B cell (primary cell): ENCODE results near the gene SPEG. TPM values are rescaled to one million over a fixed set of nuclear protein-coding genes. Genes with fewer than 3 reads are reported as not detected.

Experiments
- ATAC-seq: fragments of 200-7000 bp; cut with Tn5 transposase; one replicate; pipeline ENCODE4 v1.10.0; 2021; ENCODE audit warnings: low read depth, mild to moderate bottlenecking, moderate number of reproducible peaks, moderate library complexity
- CTCF ChIA-PET: fragments of 350-600 bp; sonication (Branson Sonifier 250); formaldehyde crosslinking; loops from one replicate; lab custom pipeline; 2021; ENCODE audit warnings: antibody characterized with exemption, inconsistent platforms; lab: Charles Lee
- POLR2A ChIA-PET: fragments of 350-600 bp; sonication (Branson Sonifier 250); formaldehyde crosslinking; loops from one replicate; lab custom pipeline; 2021; ENCODE audit warnings: antibody characterized with exemption; lab: Charles Lee
- DNase-seq: peaks from one replicate; pipeline ENCODE4 v3.0.0; 2013
- H2AFZ ChIP-seq: 2 replicates; pipeline ENCODE4 v1.6.1; 2012; ENCODE audit warnings: mild to moderate bottlenecking, low read depth, low read length; ENCODE audit not compliant: insufficient read depth, poor library complexity, severe bottlenecking
- H3K27ac ChIP-seq, 2 donors: 1 replicate in 1 of 2; 2 replicates in 1 of 2; pipeline ENCODE4 v1.5.1; 2012 to 2013; ENCODE audit warnings: low read length in 2 of 2, mild to moderate bottlenecking in 2 of 2, moderate library complexity in 1 of 2
- H3K27me3 ChIP-seq, 4 experiments: fragments of 200-600 bp in 1 of 4; sonication (generic) in 1 of 4; replicated peaks in 1 of 4; 1 replicate in 2 of 4; 2 replicates in 2 of 4; pipeline versions ENCODE4 v1.6.1 to v1.7.0; 2013 to 2016; ENCODE audit warnings: low read length in 3 of 4, mild to moderate bottlenecking in 2 of 4, mixed read lengths in 1 of 4, moderate library complexity in 1 of 4; ENCODE audit not compliant: insufficient read depth in 4 of 4, control insufficient read depth in 3 of 4; ENCODE audit errors: control extremely low read depth in 1 of 4
- H3K36me3 ChIP-seq, 2 experiments: replicated peaks in 1 of 2; 1 replicate in 1 of 2; 2 replicates in 1 of 2; pipeline versions ENCODE4 v1.6.1 to v1.7.1; 2013; ENCODE audit warnings: low read length in 1 of 2; ENCODE audit not compliant: insufficient read depth in 2 of 2, control insufficient read depth in 1 of 2; ENCODE audit errors: control extremely low read depth in 1 of 2, extremely low read depth in 1 of 2
- H3K4me1 ChIP-seq, 2 donors: fragments of 200-600 bp in 1 of 2; sonication (generic) in 1 of 2; 1 replicate in 1 of 2; 2 replicates in 1 of 2; pipeline versions ENCODE4 v1.5.1 to v1.6.1; 2013 to 2017; ENCODE audit warnings: low read length in 2 of 2; ENCODE audit not compliant: control insufficient read depth in 2 of 2, insufficient read depth in 2 of 2
- H3K4me2 ChIP-seq: replicated peaks from 2 replicates; pipeline ENCODE3; 2012; ENCODE audit warnings: mild to moderate bottlenecking, low read depth, low read length; ENCODE audit not compliant: poor library complexity, severe bottlenecking
- H3K4me3 ChIP-seq, 5 experiments: fragments of 200-600 bp in 1 of 5; sonication (generic) in 1 of 5; 1 replicate in 3 of 5; 2 replicates in 2 of 5; pipeline versions ENCODE4 v1.5.1 to v1.7.0; 2011 to 2016; ENCODE audit warnings: low read length in 4 of 5, mild to moderate bottlenecking in 4 of 5, low read depth in 2 of 5, control low read depth in 1 of 5, moderate library complexity in 1 of 5; ENCODE audit not compliant: insufficient read depth in 1 of 5; ENCODE audit errors: control extremely low read depth in 1 of 5, extremely low read depth in 1 of 5
- H3K79me2 ChIP-seq: fragments of 200-600 bp; sonication (generic); one replicate; pipeline ENCODE4 v1.6.0; 2016; ENCODE audit warnings: low read length; ENCODE audit not compliant: control insufficient read depth, insufficient read depth
- H3K9ac ChIP-seq: fragments of 200-600 bp; sonication (generic); 2 replicates; pipeline ENCODE4 v1.6.1; 2017; ENCODE audit warnings: mild to moderate bottlenecking, low read length, moderate library complexity
- H3K9me3 ChIP-seq, 3 donors: one replicate each; pipeline versions ENCODE4 v1.6.1 to v1.7.1; 2013; ENCODE audit warnings: low read length in 2 of 3; ENCODE audit not compliant: control insufficient read depth in 2 of 3, insufficient read depth in 1 of 3; ENCODE audit errors: control extremely low read depth in 1 of 3
- H4K20me1 ChIP-seq: 2 replicates; pipeline ENCODE4 v1.6.0; 2012; ENCODE audit warnings: mild to moderate bottlenecking, low read length; ENCODE audit not compliant: insufficient read depth, control insufficient read depth, poor library complexity, severe bottlenecking
- H3K27ac Mint-ChIP-seq: one replicate; pipeline ENCODE4 v1.8.0; 2021; ENCODE audit warnings: mixed read lengths
- H3K27me3 Mint-ChIP-seq: one replicate; pipeline ENCODE4 v1.8.0; 2021; ENCODE audit warnings: mixed read lengths
- H3K4me1 Mint-ChIP-seq: one replicate; pipeline ENCODE4 v1.8.0; 2021; ENCODE audit warnings: mixed read lengths
- H3K4me3 Mint-ChIP-seq: one replicate; pipeline ENCODE4 v1.8.0; 2021; ENCODE audit warnings: mixed read lengths
- H3K9me3 Mint-ChIP-seq: one replicate; pipeline ENCODE4 v1.8.0; 2022; ENCODE audit warnings: mixed read lengths; ENCODE audit not compliant: insufficient read depth
- EZH2 ChIP-seq: IDR thresholded peaks from 2 replicates; pipeline ENCODE4 v1.6.1; 2012; ENCODE audit warnings: borderline replicate concordance, low read depth, mild to moderate bottlenecking, moderate library complexity, low read length; ENCODE audit not compliant: insufficient read depth, poor library complexity, severe bottlenecking
- WGBS: methylation state at CpG from one replicate; pipeline ENCODE4 v1.1.5; 2013; ENCODE audit warnings: missing lambda C conversion rate; ENCODE audit not compliant: insufficient coverage; 5-methylcytosine and 5-hydroxymethylcytosine counted together
- intact Hi-C: fragments of 100-400 bp; cut with micrococcal nuclease; formaldehyde crosslinking; loops from one replicate; pipeline ENCODE4 v1.10.0; 2022
- polyA plus RNA-seq: library from polyadenylated mRNA; depleted of rRNA; stranded (reverse); fragments of >200 nt; gene quantifications from 2 replicates; pipeline ENCODE4 v1.2.3, GENCODE V29; 2012
- total RNA-seq, 2 donors: library from RNA; stranded (reverse); fragments of 120-200 nt in 1 of 2; gene quantifications; 1 replicate in 1 of 2; 2 replicates in 1 of 2; pipeline versions ENCODE4 v1.2.3 to v1.2.4, GENCODE V29; 2013 to 2022
- TF ChIP-seq, protein P1 (sequence below): fragments of 200-600 bp; IDR thresholded peaks from one replicate; pipeline ENCODE4 v1.8.0; 2022; ENCODE audit warnings: antibody characterized with exemption, mild to moderate bottlenecking

SPEG gene
- total and polyA plus RNA-seq, 2 donors (not counting 1 experiment from before 2014, with no cell fraction given), result 0.03 to 0.74 TPM

GRCh38 chr2:219525533-219526232 is 91.0 kb downstream of the SPEG start:
- no peaks in the 10 kb centered on the region for H3K79me2 ChIP-seq
- H3K27ac Mint-ChIP-seq, result no peak overlapping the region
- H2AFZ ChIP-seq, result no peak overlapping the region
- TF ChIP-seq, protein P1, sequence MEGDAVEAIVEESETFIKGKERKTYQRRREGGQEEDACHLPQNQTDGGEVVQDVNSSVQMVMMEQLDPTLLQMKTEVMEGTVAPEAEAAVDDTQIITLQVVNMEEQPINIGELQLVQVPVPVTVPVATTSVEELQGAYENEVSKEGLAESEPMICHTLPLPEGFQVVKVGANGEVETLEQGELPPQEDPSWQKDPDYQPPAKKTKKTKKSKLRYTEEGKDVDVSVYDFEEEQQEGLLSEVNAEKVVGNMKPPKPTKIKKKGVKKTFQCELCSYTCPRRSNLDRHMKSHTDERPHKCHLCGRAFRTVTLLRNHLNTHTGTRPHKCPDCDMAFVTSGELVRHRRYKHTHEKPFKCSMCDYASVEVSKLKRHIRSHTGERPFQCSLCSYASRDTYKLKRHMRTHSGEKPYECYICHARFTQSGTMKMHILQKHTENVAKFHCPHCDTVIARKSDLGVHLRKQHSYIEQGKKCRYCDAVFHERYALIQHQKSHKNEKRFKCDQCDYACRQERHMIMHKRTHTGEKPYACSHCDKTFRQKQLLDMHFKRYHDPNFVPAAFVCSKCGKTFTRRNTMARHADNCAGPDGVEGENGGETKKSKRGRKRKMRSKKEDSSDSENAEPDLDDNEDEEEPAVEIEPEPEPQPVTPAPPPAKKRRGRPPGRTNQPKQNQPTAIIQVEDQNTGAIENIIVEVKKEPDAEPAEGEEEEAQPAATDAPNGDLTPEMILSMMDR, result no peak
- TF ChIP-seq EZH2, result no peak
- H3K4me3 Mint-ChIP-seq, result no peak overlapping the region
- peaks cover 0 to 8% (median 0%) of the 10 kb centered on the region in 3 donors for H3K9me3 ChIP-seq
- H3K4me1 ChIP-seq, result peaks cover 14 to 22% of the 10 kb centered on the region in 2 donors
- DNase-seq, result no peak
- H3K4me3 ChIP-seq, result no peak overlapping the region
- no peaks in the 10 kb centered on the region for H4K20me1 ChIP-seq
- no peaks in the 10 kb centered on the region for H3K9me3 Mint-ChIP-seq
- no peak for ATAC-seq
- no peak overlapping the region for H3K9ac ChIP-seq
- intact Hi-C loops, result no loop called here
- peaks cover 17% of the 10 kb centered on the region for H3K4me1 Mint-ChIP-seq
- 66% methylated on average over 6 of the region's 9 CpGs for WGBS
- ChIA-PET POLR2A (no interaction called here), CTCF (interaction anchor here (1.0 to 1.4 kb wide), 4 partner anchors 26 to 120 kb away, joined by 3 to 4 read pairs (median 3); partner anchors contain the start of gene GMPPA)
- H3K27ac ChIP-seq, result no peak overlapping the region
- H3K4me2 ChIP-seq, result no peak overlapping the region
- peaks cover 74% of the 10 kb centered on the region for H3K27me3 Mint-ChIP-seq
- H3K36me3 ChIP-seq, result no peaks in the 10 kb centered on the region
- peaks cover 1 to 78% (median 41%) of the 10 kb centered on the region in 4 experiments for H3K27me3 ChIP-seq
